ENCODE measurements around the gene CD52.

GRCh38 chr1:26350701-26351589 lies 33.2 kb downstream of the CD52 start:
- TF ChIP-seq CTCF (IDR thresholded peaks at IDR 0.05) (no peak), POLR2A (IDR thresholded peaks at IDR 0.05) (no peak)
